H9 (cell line): Measurements from ENCODE around the gene FBXL13. TPM values are rescaled to one million over a fixed set of nuclear protein-coding genes. Genes with fewer than 3 reads are reported as not detected.

Experiments used
- DNase-seq: peaks from one replicate; pipeline ENCODE4 v3.0.0-alpha.2; 2017
- H2AFZ ChIP-seq: one replicate; pipeline ENCODE4 v1.6.1; 2013; ENCODE audit warnings: mild to moderate bottlenecking, low read length, control low read depth, moderate library complexity
- H2AK5ac ChIP-seq: 2 replicates; pipeline ENCODE4 v1.6.1; 2013; ENCODE audit warnings: low read length, control low read depth, mixed read lengths; ENCODE audit not compliant: insufficient read length
- H2BK120ac ChIP-seq: one replicate; pipeline ENCODE4 v1.6.1; 2013; ENCODE audit warnings: low read depth, mild to moderate bottlenecking, low read length, control low read depth, inconsistent platforms; ENCODE audit not compliant: poor library complexity, severe bottlenecking
- H2BK12ac ChIP-seq: 2 replicates; pipeline ENCODE4 v1.6.1; 2013; ENCODE audit warnings: low read length, control low read depth, mixed read lengths, low read depth; ENCODE audit not compliant: insufficient read length
- H2BK15ac ChIP-seq: 2 replicates; pipeline ENCODE4 v1.6.1; 2013; ENCODE audit warnings: low read depth, low read length, control low read depth
- H2BK20ac ChIP-seq: one replicate; pipeline ENCODE4 v1.6.1; 2013; ENCODE audit warnings: low read depth, mild to moderate bottlenecking, low read length, control low read depth, inconsistent platforms; ENCODE audit not compliant: poor library complexity, severe bottlenecking
- H2BK5ac ChIP-seq: 2 replicates; pipeline ENCODE4 v1.6.1; 2013; ENCODE audit warnings: low read length, control low read depth, mixed read lengths; ENCODE audit not compliant: insufficient read length
- H3K14ac ChIP-seq: 2 replicates; pipeline ENCODE4 v1.6.1; 2013; ENCODE audit warnings: low read length, control low read depth; ENCODE audit not compliant: insufficient read depth
- H3K18ac ChIP-seq: 2 replicates; pipeline ENCODE4 v1.6.1; 2013; ENCODE audit warnings: low read depth, mild to moderate bottlenecking, mixed read lengths, low read length, control low read depth; ENCODE audit not compliant: insufficient read length
- H3K23ac ChIP-seq: 2 replicates; pipeline ENCODE4 v1.6.1; 2013; ENCODE audit warnings: low read length, control low read depth, mixed read lengths, low read depth; ENCODE audit not compliant: insufficient read length
- H3K23me2 ChIP-seq: 2 replicates; pipeline ENCODE4 v1.6.1; 2013; ENCODE audit warnings: low read depth, mild to moderate bottlenecking, mixed read lengths, low read length, control low read depth; ENCODE audit not compliant: insufficient read length, poor library complexity, severe bottlenecking
- H3K27ac ChIP-seq: 2 replicates; pipeline ENCODE4 v1.5.1; 2013; ENCODE audit warnings: low read length, control low read depth, mixed read lengths, low read depth; ENCODE audit not compliant: insufficient read length
- H3K27me3 ChIP-seq: 2 replicates; pipeline ENCODE4 v1.6.1; 2013; ENCODE audit warnings: low read length, control low read depth, inconsistent platforms; ENCODE audit not compliant: insufficient read depth
- H3K4ac ChIP-seq: 2 replicates; pipeline ENCODE4 v1.6.1; 2013; ENCODE audit warnings: low read depth, mild to moderate bottlenecking, control low read depth, inconsistent platforms, low read length, moderate library complexity
- H3K4me1 ChIP-seq: 2 replicates; pipeline ENCODE4 v1.6.1; 2013; ENCODE audit warnings: low read length, control low read depth, inconsistent platforms; ENCODE audit not compliant: insufficient read depth
- H3K4me2 ChIP-seq: 2 replicates; pipeline ENCODE4 v1.6.1; 2013; ENCODE audit warnings: low read length, control low read depth, mixed read lengths; ENCODE audit not compliant: insufficient read length, insufficient read depth
- H3K56ac ChIP-seq: 2 replicates; pipeline ENCODE4 v1.6.1; 2013; ENCODE audit warnings: low read depth, mild to moderate bottlenecking, mixed read lengths, low read length, control low read depth; ENCODE audit not compliant: insufficient read length
- H3K79me1 ChIP-seq: 2 replicates; pipeline ENCODE4 v1.6.1; 2013; ENCODE audit warnings: low read depth, mild to moderate bottlenecking, moderate library complexity, low read length, control low read depth, inconsistent platforms; ENCODE audit not compliant: insufficient read depth, poor library complexity, severe bottlenecking
- H3K79me2 ChIP-seq: 2 replicates; pipeline ENCODE4 v1.6.1; 2013; ENCODE audit warnings: low read length, control low read depth, inconsistent platforms; ENCODE audit not compliant: insufficient read depth
- H3K9ac ChIP-seq: 2 replicates; pipeline ENCODE4 v1.6.1; 2013; ENCODE audit warnings: low read length, control low read depth, mixed read lengths; ENCODE audit not compliant: insufficient read length; ENCODE audit errors: extremely low read depth
- H3K9me3 ChIP-seq: one replicate; pipeline ENCODE4 v1.6.1; 2013; ENCODE audit warnings: low read depth, low read length, inconsistent platforms; ENCODE audit not compliant: control insufficient read depth
- H3T11ph ChIP-seq: one replicate; pipeline ENCODE4 v1.6.1; 2013; ENCODE audit warnings: mild to moderate bottlenecking, low read length, control low read depth, inconsistent platforms
- H4K20me1 ChIP-seq: one replicate; pipeline ENCODE4 v1.6.1; 2013; ENCODE audit not compliant: control insufficient read depth, insufficient read length, insufficient read depth
- H4K5ac ChIP-seq: 2 replicates; pipeline ENCODE4 v1.6.1; 2013; ENCODE audit warnings: low read depth, mild to moderate bottlenecking, mixed read lengths, low read length, control low read depth; ENCODE audit not compliant: insufficient read length
- H4K8ac ChIP-seq: replicated peaks from 2 replicates; pipeline ENCODE4 v1.6.1; 2013; ENCODE audit warnings: low read length, control low read depth, mixed read lengths, low read depth; ENCODE audit not compliant: insufficient read length
- H4K91ac ChIP-seq: 2 replicates; pipeline ENCODE4 v1.6.1; 2013; ENCODE audit warnings: low read depth, mild to moderate bottlenecking, moderate library complexity, mixed read lengths, low read length, control low read depth; ENCODE audit not compliant: insufficient read length
- H3K27ac Mint-ChIP-seq, 3 experiments: 2 replicates in 2 of 3; 3 replicates in 1 of 3; pipeline ENCODE4 v1.8.0; 2020 to 2021; ENCODE audit warnings: mixed read lengths in 3 of 3, mild to moderate bottlenecking in 1 of 3, moderate library complexity in 1 of 3
- H3K27me3 Mint-ChIP-seq: 2 replicates; pipeline ENCODE4 v1.8.0; 2021; ENCODE audit warnings: low read depth, mild to moderate bottlenecking, moderate library complexity, mixed read lengths
- H3K36me3 Mint-ChIP-seq, 3 experiments: 2 replicates in 2 of 3; 3 replicates in 1 of 3; pipeline ENCODE4 v1.8.0; 2020 to 2021; ENCODE audit warnings: low read depth in 3 of 3, mixed read lengths in 3 of 3; ENCODE audit not compliant: insufficient read depth in 1 of 3
- H3K4me1 Mint-ChIP-seq, 2 experiments: 2 replicates each; pipeline ENCODE4 v1.8.0; 2020; ENCODE audit warnings: mixed read lengths in 2 of 2
- H3K4me3 Mint-ChIP-seq, 2 experiments: 2 replicates in 1 of 2; 3 replicates in 1 of 2; pipeline ENCODE4 v1.8.0; 2020 to 2021; ENCODE audit warnings: mild to moderate bottlenecking in 2 of 2, mixed read lengths in 2 of 2, moderate library complexity in 1 of 2
- H3K9me3 Mint-ChIP-seq, 2 experiments: 2 replicates in 1 of 2; 3 replicates in 1 of 2; pipeline ENCODE4 v1.8.0; 2020; ENCODE audit warnings: mild to moderate bottlenecking in 2 of 2, mixed read lengths in 2 of 2, moderate library complexity in 1 of 2
- CTCF ChIP-seq: fragments of 200-600 bp; sonication (generic); conservative IDR thresholded peaks from 3 replicates; pipeline ENCODE4 v1.8.0; 2021; ENCODE audit warnings: antibody characterized with exemption, mild to moderate bottlenecking
- WGBS: extraction: QIAGEN DNeasy Blood & Tissue Kit; methylation state at CpG from one replicate; pipeline ENCODE4 v1.1.7; 2013; ENCODE audit warnings: missing lambda C conversion rate, low lambda C conversion rate, mixed read lengths; ENCODE audit not compliant: insufficient read length; ENCODE audit errors: extremely low coverage; 5-methylcytosine and 5-hydroxymethylcytosine counted together
- total RNA-seq: library from RNA; stranded (reverse); gene quantifications from 2 replicates; pipeline ENCODE4 v1.2.1, GENCODE V29; 2021

FBXL13 gene
- total RNA-seq, 1 experiment from 2014 or later, result 4.4 TPM

GRCh38 chr7:102830197-102830596 is 244.4 kb downstream of the FBXL13 start:
- Histone ChIP-seq H3K14ac (no peak overlapping the region), H2AK5ac (no peak overlapping the region), H2AFZ (no peak overlapping the region), H3K23me2 (no peaks in the 10 kb centered on the region), H3K23ac (no peak overlapping the region), H4K8ac (no peak overlapping the region), H2BK5ac (no peak overlapping the region), H2BK20ac (no peak overlapping the region), H3K4ac (no peak overlapping the region), H4K5ac (no peak overlapping the region), H3K9ac (no peak overlapping the region), H2BK120ac (no peak overlapping the region), H3K18ac (no peak overlapping the region), H3T11ph (no peak overlapping the region), H3K56ac (no peak overlapping the region), H4K20me1 (no peaks in the 10 kb centered on the region), H3K9me3 (no peaks in the 10 kb centered on the region), H3K27ac (no peak overlapping the region), H3K79me1 (no peaks in the 10 kb centered on the region), H3K4me1 (no peaks in the 10 kb centered on the region), H3K27me3 (no peaks in the 10 kb centered on the region), H3K79me2 (no peaks in the 10 kb centered on the region), H2BK12ac (no peak overlapping the region), H2BK15ac (no peak overlapping the region), H4K91ac (no peak overlapping the region), H3K4me2 (no peak overlapping the region)
- H3K27ac Mint-ChIP-seq, result peak overlapping the region in 1 of 3 experiments; percentile 7; a peak in 2 of 7 replicates
- WGBS, result no CpG with 5 or more reads among the region's 2 CpGs
- no peaks in the 10 kb centered on the region for H3K27me3 Mint-ChIP-seq
- peaks cover 0 to 12% (median 4%) of the 10 kb centered on the region in 3 experiments; a peak in 5 of 7 replicates for H3K36me3 Mint-ChIP-seq
- no peak for DNase-seq
- no peak for TF ChIP-seq CTCF
- peaks cover 16 to 18% of the 10 kb centered on the region in 2 experiments for H3K4me1 Mint-ChIP-seq
- no peak overlapping the region for H3K4me3 Mint-ChIP-seq
- H3K9me3 Mint-ChIP-seq, result no peaks in the 10 kb centered on the region
